ENCODE results near the gene TPRN.

TPRN gene

DNA sequence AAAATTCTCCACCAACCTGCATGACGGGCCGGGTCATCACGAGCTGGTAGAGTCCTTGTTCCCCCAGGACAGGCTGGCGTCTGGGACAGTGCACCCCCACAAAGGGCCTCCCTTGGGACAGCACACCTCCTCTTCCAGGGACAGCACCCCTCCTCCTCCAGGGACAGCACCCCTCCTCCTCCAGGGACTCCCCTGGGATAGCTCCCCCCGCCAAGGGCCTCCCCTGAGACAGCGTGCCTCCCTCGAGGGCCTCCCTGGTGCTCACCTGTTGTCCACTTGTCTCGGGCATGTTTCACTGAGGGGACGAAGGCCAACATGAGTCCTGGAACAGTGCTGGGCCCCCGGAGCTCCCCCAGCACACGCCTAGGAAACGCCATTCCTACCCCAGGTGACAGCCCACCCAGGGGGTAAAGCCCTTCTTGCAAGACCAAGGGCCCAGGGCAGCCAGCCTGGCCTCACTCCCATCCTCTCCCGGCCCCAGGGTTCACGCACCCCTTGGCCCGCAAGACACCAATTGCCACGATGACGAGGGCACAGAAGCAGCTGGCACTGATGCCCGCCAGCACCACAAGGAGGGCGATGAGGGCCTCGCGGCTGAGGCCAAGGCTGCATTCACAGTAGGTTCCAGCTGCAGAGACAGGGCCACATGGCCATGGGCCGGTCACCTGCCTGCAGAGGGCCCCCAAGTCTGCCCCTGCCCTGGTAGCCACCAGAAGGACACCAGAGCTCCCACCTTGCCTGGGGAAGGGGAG, 29.2 kb downstream of the TPRN start:
- DNase-seq: no peak

DNA sequence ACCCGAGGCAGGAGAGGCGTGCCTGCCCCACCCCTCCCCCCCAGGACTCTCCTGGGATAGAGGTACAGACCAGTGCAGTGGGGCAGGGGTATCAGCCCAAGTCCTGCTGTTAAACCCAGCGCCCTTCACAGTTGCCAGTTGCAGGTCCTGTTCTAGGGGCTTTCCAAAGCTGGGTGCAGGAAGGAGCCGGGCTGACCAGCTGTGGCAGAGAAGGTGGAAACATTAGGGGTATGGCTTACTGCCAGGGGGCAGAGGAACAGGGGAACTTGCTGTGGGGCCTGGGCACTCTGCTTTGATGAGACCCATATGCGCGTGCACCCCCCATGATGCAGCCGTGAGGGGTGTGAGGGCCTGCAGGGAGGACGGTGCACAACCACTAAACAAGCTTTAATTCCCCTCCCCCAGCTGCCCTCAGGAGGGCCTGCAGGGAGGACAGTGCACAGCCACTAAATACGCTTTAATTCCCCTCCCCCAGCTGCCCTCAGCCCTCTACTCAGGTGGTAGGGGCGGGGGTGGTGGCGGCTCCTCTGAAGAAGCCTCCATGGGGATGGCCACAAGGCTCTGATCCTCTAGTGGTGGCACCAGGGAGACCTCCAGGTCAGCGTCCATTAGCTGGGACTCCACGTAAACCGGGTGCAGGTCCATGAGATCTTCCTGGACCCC, 29.9 kb downstream of the TPRN start:
- no peak for DNase-seq

DNA sequence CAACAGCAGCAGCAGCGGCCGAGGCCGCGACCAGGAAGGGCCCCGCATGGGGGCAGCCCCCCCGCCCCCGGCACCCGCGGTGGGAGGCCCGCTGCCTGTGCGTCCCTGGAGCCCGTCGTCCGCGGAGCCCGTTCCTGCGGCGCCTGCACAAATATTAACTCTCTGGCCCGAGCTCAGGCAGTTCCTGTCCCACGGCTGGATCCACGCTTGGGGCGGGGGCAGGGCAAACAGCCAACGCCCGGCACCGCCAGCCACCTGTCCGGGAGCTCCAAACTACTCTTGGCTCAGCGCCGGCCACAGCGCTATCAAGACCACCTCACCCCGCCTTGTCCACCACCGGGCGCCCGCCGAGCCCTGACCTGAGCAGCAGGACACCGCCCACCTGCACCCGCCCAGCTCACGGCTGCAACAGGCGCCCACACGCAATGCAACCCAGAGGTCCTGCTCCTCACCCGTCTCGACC, 30.6 kb downstream of the TPRN start, which contains the start of gene LRRC26:
Gene LRRC26, minus strand, starts transcription at position 156 of the 463 bp plus-strand sequence. Its CDS starts 108 bp downstream, at position 48.
- no peak for DNase-seq

GRCh38 chr9:137168904-137169856, 31.4 kb downstream of the TPRN start:
- DNase-seq: no peak

DNA sequence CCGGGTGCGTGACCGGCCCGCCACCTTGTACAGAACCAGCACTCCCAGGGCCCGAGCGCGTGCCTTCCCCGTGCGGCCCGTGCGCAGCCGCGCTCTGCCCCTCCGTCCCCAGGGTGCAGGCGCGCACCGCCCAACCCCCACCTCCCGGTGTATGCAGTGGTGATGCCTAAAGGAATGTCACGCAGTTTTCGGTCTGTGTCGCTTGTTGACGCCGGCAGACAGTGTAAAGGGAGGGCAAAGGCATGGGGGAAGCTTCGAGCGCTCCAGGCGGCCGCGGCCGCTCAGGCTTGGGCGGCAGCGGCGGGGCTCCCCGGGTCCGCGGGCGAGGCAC, 32.0 kb downstream of the TPRN start:
- no peak for DNase-seq

GRCh38 chr9:137167747-137168572, 32.6 kb downstream of the TPRN start:
- DNase-seq: no peak

GRCh38 chr9:137167277-137167746, 33.2 kb downstream of the TPRN start:
- DNase-seq: no peak

DNA sequence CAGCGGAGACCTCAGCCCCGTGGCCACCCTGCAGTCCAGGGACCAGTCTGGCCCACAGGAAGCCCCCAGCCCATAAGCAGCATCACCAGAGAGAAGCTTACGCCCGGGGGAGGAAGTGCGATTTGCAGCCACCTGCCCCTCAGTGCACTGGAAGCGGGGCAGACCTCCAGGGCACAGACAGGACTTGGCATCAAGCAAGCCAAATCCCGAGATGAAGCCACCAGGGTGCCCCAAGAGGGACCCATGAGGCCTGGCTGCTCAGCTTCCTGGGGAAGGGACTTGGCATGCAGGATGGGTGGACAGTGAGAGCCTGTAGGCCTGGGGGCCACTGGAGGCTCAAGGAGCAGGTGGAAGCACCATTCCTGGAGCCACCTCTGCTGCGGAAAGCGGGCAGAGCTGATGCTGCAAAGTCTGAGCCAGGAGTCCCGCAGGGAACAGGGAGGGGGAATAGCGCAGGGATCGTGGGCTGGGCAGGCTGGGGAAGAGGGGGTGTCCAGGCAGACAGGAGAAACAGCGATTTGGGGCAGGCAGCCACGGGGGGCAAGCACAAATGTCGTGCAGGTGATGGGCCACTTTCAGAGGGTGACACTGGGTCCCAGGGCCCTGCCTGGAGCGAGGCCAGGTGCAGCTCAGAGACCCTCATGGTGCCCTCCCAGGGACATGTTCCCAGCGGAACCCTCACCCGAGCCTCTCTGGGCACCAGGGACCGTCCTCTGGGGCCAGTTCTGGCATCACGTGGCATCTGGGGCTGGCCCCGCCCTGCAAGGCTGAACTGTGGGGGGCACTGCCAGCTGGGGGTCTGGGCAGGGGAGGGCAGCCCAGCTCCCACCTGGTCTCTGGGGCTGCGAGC, 33.9 kb downstream of the TPRN start:
- DNase-seq: no peak

- DNase-seq: no peak
These were observed 35.2 kb downstream of the TPRN start for GRCh38 chr9:137165250-137165836.

GRCh38 chr9:137164370-137165249, 35.9 kb downstream of the TPRN start:
- DNase-seq: no peak

DNA sequence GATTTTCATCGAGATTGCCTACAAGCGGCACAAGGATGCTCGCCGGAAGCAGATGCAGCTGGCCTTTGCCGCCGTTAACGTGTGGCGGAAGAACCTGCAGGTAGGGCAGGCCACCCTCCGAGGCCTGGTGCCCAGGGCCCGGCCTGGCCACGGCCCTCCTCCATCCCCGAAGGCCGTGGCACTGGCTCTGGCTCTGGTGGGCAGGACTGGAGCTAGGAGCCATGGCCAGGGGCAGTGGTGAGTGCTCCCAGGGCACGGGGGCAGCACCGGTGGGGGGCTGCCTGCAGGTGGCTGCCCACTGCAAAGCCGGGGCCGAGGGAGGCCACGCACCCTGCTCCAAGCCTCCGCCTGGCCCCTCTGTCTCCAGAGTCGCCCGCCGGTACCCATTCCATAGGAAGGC, 36.7 kb downstream of the TPRN start:
- no peak for DNase-seq

DNA sequence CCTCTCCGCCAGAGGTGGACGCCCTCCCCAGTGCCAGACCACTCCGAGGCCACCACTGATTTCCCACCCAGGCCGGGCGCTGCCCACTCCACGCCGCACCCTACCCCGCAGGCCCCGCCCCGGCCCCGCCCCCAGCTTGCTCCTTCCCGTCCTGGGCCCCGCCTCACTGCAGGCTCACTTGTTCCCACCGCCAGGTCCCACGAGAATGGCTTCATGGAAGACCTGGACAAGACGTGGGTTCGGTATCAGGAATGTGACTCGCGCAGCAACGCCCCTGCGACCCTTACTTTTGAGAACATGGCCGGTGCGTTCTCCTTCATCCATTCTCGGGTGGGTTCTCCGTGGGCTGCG, 37.2 kb downstream of the TPRN start:
- no peak for DNase-seq

DNA sequence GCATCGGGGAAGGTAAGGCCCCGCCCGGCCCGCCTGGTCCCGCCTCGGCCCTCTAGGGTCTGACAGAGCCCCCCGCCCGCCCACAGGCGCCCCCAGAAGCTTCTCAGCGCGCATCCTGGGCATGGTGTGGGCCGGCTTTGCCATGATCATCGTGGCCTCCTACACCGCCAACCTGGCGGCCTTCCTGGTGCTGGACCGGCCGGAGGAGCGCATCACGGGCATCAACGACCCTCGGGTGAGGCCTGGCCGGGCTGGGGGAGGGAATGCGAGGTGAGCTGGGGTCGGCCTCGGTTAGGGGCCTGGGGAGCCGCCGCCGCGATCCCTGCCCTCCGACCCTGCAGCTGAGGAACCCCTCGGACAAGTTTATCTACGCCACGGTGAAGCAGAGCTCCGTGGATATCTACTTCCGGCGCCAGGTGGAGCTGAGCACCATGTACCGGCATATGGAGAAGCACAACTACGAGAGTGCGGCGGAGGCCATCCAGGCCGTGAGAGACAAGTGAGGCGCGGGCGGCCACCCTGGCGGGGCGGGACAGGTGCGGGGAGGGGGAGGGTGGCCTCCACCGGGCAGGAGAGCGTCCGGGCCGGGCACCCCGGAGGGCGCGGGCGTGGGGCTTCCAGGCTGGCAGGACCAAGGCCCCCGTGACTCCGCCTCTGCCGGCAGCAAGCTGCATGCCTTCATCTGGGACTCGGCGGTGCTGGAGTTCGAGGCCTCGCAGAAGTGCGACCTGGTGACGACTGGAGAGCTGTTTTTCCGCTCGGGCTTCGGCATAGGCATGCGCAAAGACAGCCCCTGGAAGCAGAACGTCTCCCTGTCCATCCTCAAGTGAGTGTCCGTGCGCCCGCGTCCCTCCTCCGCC, 37.8 kb downstream of the TPRN start:
- no peak for DNase-seq

GRCh38 chr9:137161558-137162486, 38.7 kb downstream of the TPRN start:
- DNase-seq: no peak

GRCh38 chr9:137160716-137161557, 39.6 kb downstream of the TPRN start:
- no peak for DNase-seq

DNA sequence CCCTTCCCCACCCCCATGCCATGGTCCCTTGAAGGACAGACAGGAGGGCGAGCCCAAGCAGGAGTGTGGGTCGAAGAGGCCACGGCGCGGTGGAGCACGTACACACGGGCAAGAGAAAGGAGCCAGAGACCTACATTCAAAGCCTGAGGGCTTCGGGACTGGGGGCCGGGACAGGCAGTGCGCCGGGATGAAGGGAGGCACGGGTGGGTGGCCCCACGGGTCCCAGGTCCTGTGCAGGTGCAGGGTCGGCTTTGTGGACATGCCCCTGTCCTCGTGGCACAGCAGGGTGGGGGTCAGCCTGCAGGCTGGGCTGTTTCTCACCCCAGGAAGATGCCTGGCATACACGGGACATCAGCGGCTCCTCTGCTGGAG, 40.5 kb downstream of the TPRN start:
- DNase-seq: no peak

All from activated CD4-positive, CD25-positive, alpha-beta regulatory T cell (primary cell).